H9 (cell line): ENCODE measurements around the gene SPATA2L. TPM values are rescaled to one million over a fixed set of nuclear protein-coding genes. Genes with fewer than 3 reads are reported as not detected.

Experiments used
- DNase-seq: peaks from one replicate; pipeline ENCODE4 v3.0.0-alpha.2; 2017
- H2AFZ ChIP-seq: one replicate; pipeline ENCODE4 v1.6.1; 2013; ENCODE audit warnings: mild to moderate bottlenecking, low read length, control low read depth, moderate library complexity
- H2AK5ac ChIP-seq: 2 replicates; pipeline ENCODE4 v1.6.1; 2013; ENCODE audit warnings: low read length, control low read depth, mixed read lengths; ENCODE audit not compliant: insufficient read length
- H2BK120ac ChIP-seq: one replicate; pipeline ENCODE4 v1.6.1; 2013; ENCODE audit warnings: low read depth, mild to moderate bottlenecking, low read length, control low read depth, inconsistent platforms; ENCODE audit not compliant: poor library complexity, severe bottlenecking
- H2BK12ac ChIP-seq: 2 replicates; pipeline ENCODE4 v1.6.1; 2013; ENCODE audit warnings: low read length, control low read depth, mixed read lengths, low read depth; ENCODE audit not compliant: insufficient read length
- H2BK15ac ChIP-seq: 2 replicates; pipeline ENCODE4 v1.6.1; 2013; ENCODE audit warnings: low read depth, low read length, control low read depth
- H2BK20ac ChIP-seq: one replicate; pipeline ENCODE4 v1.6.1; 2013; ENCODE audit warnings: low read depth, mild to moderate bottlenecking, low read length, control low read depth, inconsistent platforms; ENCODE audit not compliant: poor library complexity, severe bottlenecking
- H2BK5ac ChIP-seq: 2 replicates; pipeline ENCODE4 v1.6.1; 2013; ENCODE audit warnings: low read length, control low read depth, mixed read lengths; ENCODE audit not compliant: insufficient read length
- H3K14ac ChIP-seq: 2 replicates; pipeline ENCODE4 v1.6.1; 2013; ENCODE audit warnings: low read length, control low read depth; ENCODE audit not compliant: insufficient read depth
- H3K18ac ChIP-seq: 2 replicates; pipeline ENCODE4 v1.6.1; 2013; ENCODE audit warnings: low read depth, mild to moderate bottlenecking, mixed read lengths, low read length, control low read depth; ENCODE audit not compliant: insufficient read length
- H3K23ac ChIP-seq: 2 replicates; pipeline ENCODE4 v1.6.1; 2013; ENCODE audit warnings: low read length, control low read depth, mixed read lengths, low read depth; ENCODE audit not compliant: insufficient read length
- H3K23me2 ChIP-seq: 2 replicates; pipeline ENCODE4 v1.6.1; 2013; ENCODE audit warnings: low read depth, mild to moderate bottlenecking, mixed read lengths, low read length, control low read depth; ENCODE audit not compliant: insufficient read length, poor library complexity, severe bottlenecking
- H3K27ac ChIP-seq: 2 replicates; pipeline ENCODE4 v1.5.1; 2013; ENCODE audit warnings: low read length, control low read depth, mixed read lengths, low read depth; ENCODE audit not compliant: insufficient read length
- H3K27me3 ChIP-seq: 2 replicates; pipeline ENCODE4 v1.6.1; 2013; ENCODE audit warnings: low read length, control low read depth, inconsistent platforms; ENCODE audit not compliant: insufficient read depth
- H3K4ac ChIP-seq: 2 replicates; pipeline ENCODE4 v1.6.1; 2013; ENCODE audit warnings: low read depth, mild to moderate bottlenecking, control low read depth, inconsistent platforms, low read length, moderate library complexity
- H3K4me1 ChIP-seq: 2 replicates; pipeline ENCODE4 v1.6.1; 2013; ENCODE audit warnings: low read length, control low read depth, inconsistent platforms; ENCODE audit not compliant: insufficient read depth
- H3K4me2 ChIP-seq: 2 replicates; pipeline ENCODE4 v1.6.1; 2013; ENCODE audit warnings: low read length, control low read depth, mixed read lengths; ENCODE audit not compliant: insufficient read length, insufficient read depth
- H3K56ac ChIP-seq: 2 replicates; pipeline ENCODE4 v1.6.1; 2013; ENCODE audit warnings: low read depth, mild to moderate bottlenecking, mixed read lengths, low read length, control low read depth; ENCODE audit not compliant: insufficient read length
- H3K79me1 ChIP-seq: 2 replicates; pipeline ENCODE4 v1.6.1; 2013; ENCODE audit warnings: low read depth, mild to moderate bottlenecking, moderate library complexity, low read length, control low read depth, inconsistent platforms; ENCODE audit not compliant: insufficient read depth, poor library complexity, severe bottlenecking
- H3K79me2 ChIP-seq: 2 replicates; pipeline ENCODE4 v1.6.1; 2013; ENCODE audit warnings: low read length, control low read depth, inconsistent platforms; ENCODE audit not compliant: insufficient read depth
- H3K9ac ChIP-seq: 2 replicates; pipeline ENCODE4 v1.6.1; 2013; ENCODE audit warnings: low read length, control low read depth, mixed read lengths; ENCODE audit not compliant: insufficient read length; ENCODE audit errors: extremely low read depth
- H3K9me3 ChIP-seq: one replicate; pipeline ENCODE4 v1.6.1; 2013; ENCODE audit warnings: low read depth, low read length, inconsistent platforms; ENCODE audit not compliant: control insufficient read depth
- H3T11ph ChIP-seq: one replicate; pipeline ENCODE4 v1.6.1; 2013; ENCODE audit warnings: mild to moderate bottlenecking, low read length, control low read depth, inconsistent platforms
- H4K20me1 ChIP-seq: one replicate; pipeline ENCODE4 v1.6.1; 2013; ENCODE audit not compliant: control insufficient read depth, insufficient read length, insufficient read depth
- H4K5ac ChIP-seq: 2 replicates; pipeline ENCODE4 v1.6.1; 2013; ENCODE audit warnings: low read depth, mild to moderate bottlenecking, mixed read lengths, low read length, control low read depth; ENCODE audit not compliant: insufficient read length
- H4K8ac ChIP-seq: replicated peaks from 2 replicates; pipeline ENCODE4 v1.6.1; 2013; ENCODE audit warnings: low read length, control low read depth, mixed read lengths, low read depth; ENCODE audit not compliant: insufficient read length
- H4K91ac ChIP-seq: 2 replicates; pipeline ENCODE4 v1.6.1; 2013; ENCODE audit warnings: low read depth, mild to moderate bottlenecking, moderate library complexity, mixed read lengths, low read length, control low read depth; ENCODE audit not compliant: insufficient read length
- H3K27ac Mint-ChIP-seq, 3 experiments: 2 replicates in 2 of 3; 3 replicates in 1 of 3; pipeline ENCODE4 v1.8.0; 2020 to 2021; ENCODE audit warnings: mixed read lengths in 3 of 3, mild to moderate bottlenecking in 1 of 3, moderate library complexity in 1 of 3
- H3K27me3 Mint-ChIP-seq: 2 replicates; pipeline ENCODE4 v1.8.0; 2021; ENCODE audit warnings: low read depth, mild to moderate bottlenecking, moderate library complexity, mixed read lengths
- H3K36me3 Mint-ChIP-seq, 3 experiments: 2 replicates in 2 of 3; 3 replicates in 1 of 3; pipeline ENCODE4 v1.8.0; 2020 to 2021; ENCODE audit warnings: low read depth in 3 of 3, mixed read lengths in 3 of 3; ENCODE audit not compliant: insufficient read depth in 1 of 3
- H3K4me1 Mint-ChIP-seq, 2 experiments: 2 replicates each; pipeline ENCODE4 v1.8.0; 2020; ENCODE audit warnings: mixed read lengths in 2 of 2
- H3K4me3 Mint-ChIP-seq, 2 experiments: 2 replicates in 1 of 2; 3 replicates in 1 of 2; pipeline ENCODE4 v1.8.0; 2020 to 2021; ENCODE audit warnings: mild to moderate bottlenecking in 2 of 2, mixed read lengths in 2 of 2, moderate library complexity in 1 of 2
- H3K9me3 Mint-ChIP-seq, 2 experiments: 2 replicates in 1 of 2; 3 replicates in 1 of 2; pipeline ENCODE4 v1.8.0; 2020; ENCODE audit warnings: mild to moderate bottlenecking in 2 of 2, mixed read lengths in 2 of 2, moderate library complexity in 1 of 2
- WGBS: extraction: QIAGEN DNeasy Blood & Tissue Kit; methylation state at CpG from one replicate; pipeline ENCODE4 v1.1.7; 2013; ENCODE audit warnings: missing lambda C conversion rate, low lambda C conversion rate, mixed read lengths; ENCODE audit not compliant: insufficient read length; ENCODE audit errors: extremely low coverage; 5-methylcytosine and 5-hydroxymethylcytosine counted together
- long read RNA-seq: library from polyadenylated mRNA; unstranded; transcript quantifications from one replicate; pipeline ENCODE4 v2.0.0, GENCODE V29; 2020
- total RNA-seq: library from RNA; stranded (reverse); gene quantifications from 2 replicates; pipeline ENCODE4 v1.2.1, GENCODE V29; 2021
- TF ChIP-seq, protein P1 (sequence below): fragments of 200-600 bp; sonication (generic); conservative IDR thresholded peaks from 3 replicates; pipeline ENCODE4 v1.8.0; 2021; ENCODE audit warnings: antibody characterized with exemption, mild to moderate bottlenecking

The SPATA2L gene, protein sequence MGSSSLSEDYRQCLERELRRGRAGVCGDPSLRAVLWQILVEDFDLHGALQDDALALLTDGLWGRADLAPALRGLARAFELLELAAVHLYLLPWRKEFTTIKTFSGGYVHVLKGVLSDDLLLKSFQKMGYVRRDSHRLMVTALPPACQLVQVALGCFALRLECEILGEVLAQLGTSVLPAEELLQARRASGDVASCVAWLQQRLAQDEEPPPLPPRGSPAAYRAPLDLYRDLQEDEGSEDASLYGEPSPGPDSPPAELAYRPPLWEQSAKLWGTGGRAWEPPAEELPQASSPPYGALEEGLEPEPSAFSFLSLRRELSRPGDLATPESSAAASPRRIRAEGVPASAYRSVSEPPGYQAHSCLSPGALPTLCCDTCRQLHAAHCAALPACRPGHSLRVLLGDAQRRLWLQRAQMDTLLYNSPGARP
- 27.1 and 27.4 TPM in 2 replicates for total RNA-seq
- long read RNA-seq, transcript SPATA2L-203 (3 exons, 692 nt): minor isoform, 118 of 402 reads
- long read RNA-seq, transcript SPATA2L-201 (3 exons, 2,335 nt): major isoform, 245 of 402 reads
- long read RNA-seq, partial matches to known transcripts: 13 of 402 reads
- long read RNA-seq, other reads (novel, unspliced or antisense): 26 of 402 reads

DNA sequence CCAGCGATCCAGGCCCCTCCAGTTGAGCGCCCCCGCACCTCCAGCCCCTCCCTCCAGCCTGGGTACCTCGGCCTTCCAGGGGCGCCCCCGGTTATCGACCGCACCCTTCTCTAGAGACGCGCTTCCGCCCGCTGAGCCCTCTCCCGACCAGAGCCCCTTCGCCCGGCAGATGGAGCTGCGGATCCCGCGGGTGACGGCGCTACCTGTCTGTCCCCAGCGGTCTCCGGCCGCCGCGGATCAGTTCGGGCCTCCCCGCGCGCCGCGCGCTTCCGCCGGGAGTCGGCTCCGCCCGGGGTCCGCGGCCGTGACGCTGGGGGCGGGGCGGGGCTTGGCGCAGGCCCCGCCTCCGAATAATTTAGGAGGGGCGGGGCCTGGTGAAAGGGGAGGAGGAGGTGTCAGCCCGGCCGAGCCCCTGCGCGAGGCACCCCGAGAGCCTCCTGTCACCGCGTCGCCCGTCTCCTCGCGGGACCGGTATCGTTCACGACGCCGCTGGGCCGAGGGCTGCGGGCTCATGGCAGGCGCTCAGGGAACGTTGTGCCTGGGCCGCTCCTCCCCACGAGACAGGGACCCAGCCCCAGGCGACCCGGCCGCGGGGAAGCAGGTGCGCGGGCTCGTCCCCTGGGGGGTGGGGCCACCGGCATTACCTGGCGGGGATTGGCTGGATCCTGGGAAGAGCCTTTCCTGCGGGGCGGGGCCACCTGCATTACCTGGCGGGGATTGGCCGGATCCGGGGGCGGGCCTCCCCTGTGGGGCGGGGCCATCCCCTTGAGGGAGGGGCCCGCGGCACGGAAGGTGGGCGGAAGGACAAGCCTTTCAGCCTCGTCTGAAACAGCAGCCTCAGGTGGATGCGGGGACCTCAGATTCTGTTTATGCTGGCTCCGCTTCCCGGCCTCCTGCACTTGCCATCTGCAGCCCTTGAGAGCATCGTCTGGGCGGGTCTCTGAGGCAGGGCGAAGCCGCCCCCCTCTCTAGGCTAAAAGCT lies at the start of gene SPATA2L:
SPATA2L (minus strand) TSS at position 281 of the 982 bp plus-strand sequence. CDS start 473 bp downstream, outside the sequence.
- peak within 1 kb of the TSS in 1 of 3 experiments; percentile 64; a peak in 1 of 7 replicates for H3K27ac Mint-ChIP-seq
- peak; percentile 98 for DNase-seq

More for the DNA sequence above, at the start of gene SPATA2L:
- H2BK120ac ChIP-seq: no peak within 1 kb of the TSS
- H4K91ac ChIP-seq: no peak within 1 kb of the TSS
- no peak within 1 kb of the TSS for H3T11ph ChIP-seq
- H3K4me3 Mint-ChIP-seq: peak within 1 kb of the TSS; percentile 76 to 81
- no peak within 1 kb of the TSS for H2AFZ ChIP-seq
- H2BK20ac ChIP-seq: no peak within 1 kb of the TSS
- H3K27me3 ChIP-seq: no peaks in the 10 kb centered on the region
- WGBS: no CpG with 5 or more reads among the region's 97 CpGs
- H3K4me2 ChIP-seq: peak within 1 kb of the TSS; percentile 42
- no peak within 1 kb of the TSS; the same call in 1 of the 2 replicates for H3K4ac ChIP-seq
- H3K23me2 ChIP-seq: peaks cover 11% of the 10 kb centered on the region
- no peak within 1 kb of the TSS for H4K8ac ChIP-seq
- H3K9me3 Mint-ChIP-seq: no peaks in the 10 kb centered on the region
- peaks cover 4 to 17% (median 10%) of the 10 kb centered on the region in 3 experiments; a peak in 6 of 7 replicates for H3K36me3 Mint-ChIP-seq
- H3K9ac ChIP-seq: no peak within 1 kb of the TSS
- no peak within 1 kb of the TSS for H3K27ac ChIP-seq
- peaks cover 13 to 14% of the 10 kb centered on the region in 2 experiments for H3K4me1 Mint-ChIP-seq
- H2BK15ac ChIP-seq: no peak within 1 kb of the TSS
- peak within 1 kb of the TSS; percentile 45 for H3K18ac ChIP-seq
- H2AK5ac ChIP-seq: no peak within 1 kb of the TSS
- no peaks in the 10 kb centered on the region for H3K9me3 ChIP-seq
- TF ChIP-seq, protein P1, sequence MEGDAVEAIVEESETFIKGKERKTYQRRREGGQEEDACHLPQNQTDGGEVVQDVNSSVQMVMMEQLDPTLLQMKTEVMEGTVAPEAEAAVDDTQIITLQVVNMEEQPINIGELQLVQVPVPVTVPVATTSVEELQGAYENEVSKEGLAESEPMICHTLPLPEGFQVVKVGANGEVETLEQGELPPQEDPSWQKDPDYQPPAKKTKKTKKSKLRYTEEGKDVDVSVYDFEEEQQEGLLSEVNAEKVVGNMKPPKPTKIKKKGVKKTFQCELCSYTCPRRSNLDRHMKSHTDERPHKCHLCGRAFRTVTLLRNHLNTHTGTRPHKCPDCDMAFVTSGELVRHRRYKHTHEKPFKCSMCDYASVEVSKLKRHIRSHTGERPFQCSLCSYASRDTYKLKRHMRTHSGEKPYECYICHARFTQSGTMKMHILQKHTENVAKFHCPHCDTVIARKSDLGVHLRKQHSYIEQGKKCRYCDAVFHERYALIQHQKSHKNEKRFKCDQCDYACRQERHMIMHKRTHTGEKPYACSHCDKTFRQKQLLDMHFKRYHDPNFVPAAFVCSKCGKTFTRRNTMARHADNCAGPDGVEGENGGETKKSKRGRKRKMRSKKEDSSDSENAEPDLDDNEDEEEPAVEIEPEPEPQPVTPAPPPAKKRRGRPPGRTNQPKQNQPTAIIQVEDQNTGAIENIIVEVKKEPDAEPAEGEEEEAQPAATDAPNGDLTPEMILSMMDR: peak; percentile 12; the same call in 1 of the 3 replicates
- no peak within 1 kb of the TSS for H2BK12ac ChIP-seq
- no peaks in the 10 kb centered on the region for H3K79me2 ChIP-seq
- no peak within 1 kb of the TSS for H3K23ac ChIP-seq
- H3K56ac ChIP-seq: no peak within 1 kb of the TSS
- H2BK5ac ChIP-seq: no peak within 1 kb of the TSS
- no peaks in the 10 kb centered on the region for H3K4me1 ChIP-seq
- no peaks in the 10 kb centered on the region for H3K79me1 ChIP-seq
- H3K14ac ChIP-seq: peak within 1 kb of the TSS; percentile 72
- no peak within 1 kb of the TSS for H4K5ac ChIP-seq
- H4K20me1 ChIP-seq: no peaks in the 10 kb centered on the region
- peaks cover 27% of the 10 kb centered on the region for H3K27me3 Mint-ChIP-seq
